ENCODE results near the gene MARVELD1.

DNA sequence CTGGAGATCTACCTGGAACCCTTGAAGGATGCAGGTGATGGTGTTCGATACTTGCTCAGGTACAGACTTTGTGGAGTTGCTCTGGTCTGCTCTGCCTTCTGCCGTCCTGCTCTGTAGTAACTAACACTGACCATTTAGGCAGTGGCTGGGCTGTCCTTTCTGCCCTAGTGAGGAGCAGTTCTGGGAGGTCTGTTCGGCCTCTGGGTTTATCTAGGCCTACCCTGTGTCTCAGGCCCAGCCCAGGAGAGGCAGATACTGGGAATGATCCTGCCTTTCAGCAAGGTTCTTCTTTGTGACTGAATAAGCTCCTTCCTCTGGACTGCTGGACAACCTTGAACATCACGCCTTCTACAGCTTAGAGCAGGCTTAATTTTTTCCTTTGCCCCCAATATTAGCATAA is 25.1 kb downstream of the MARVELD1 start:
- TF ChIP-seq RCOR1 (IDR thresholded peaks at IDR 0.05; ENCODE audit: insufficient replicate concordance, low read length) (no peak), SMC3 (IDR thresholded peaks at IDR 0.05; ENCODE audit: low read depth, low read length) (no peak), RAD21 (IDR thresholded peaks at IDR 0.05; ENCODE audit: low read length) (no peak)
- TF ChIP-seq, protein P1, sequence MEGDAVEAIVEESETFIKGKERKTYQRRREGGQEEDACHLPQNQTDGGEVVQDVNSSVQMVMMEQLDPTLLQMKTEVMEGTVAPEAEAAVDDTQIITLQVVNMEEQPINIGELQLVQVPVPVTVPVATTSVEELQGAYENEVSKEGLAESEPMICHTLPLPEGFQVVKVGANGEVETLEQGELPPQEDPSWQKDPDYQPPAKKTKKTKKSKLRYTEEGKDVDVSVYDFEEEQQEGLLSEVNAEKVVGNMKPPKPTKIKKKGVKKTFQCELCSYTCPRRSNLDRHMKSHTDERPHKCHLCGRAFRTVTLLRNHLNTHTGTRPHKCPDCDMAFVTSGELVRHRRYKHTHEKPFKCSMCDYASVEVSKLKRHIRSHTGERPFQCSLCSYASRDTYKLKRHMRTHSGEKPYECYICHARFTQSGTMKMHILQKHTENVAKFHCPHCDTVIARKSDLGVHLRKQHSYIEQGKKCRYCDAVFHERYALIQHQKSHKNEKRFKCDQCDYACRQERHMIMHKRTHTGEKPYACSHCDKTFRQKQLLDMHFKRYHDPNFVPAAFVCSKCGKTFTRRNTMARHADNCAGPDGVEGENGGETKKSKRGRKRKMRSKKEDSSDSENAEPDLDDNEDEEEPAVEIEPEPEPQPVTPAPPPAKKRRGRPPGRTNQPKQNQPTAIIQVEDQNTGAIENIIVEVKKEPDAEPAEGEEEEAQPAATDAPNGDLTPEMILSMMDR (conservative IDR thresholded peaks at IDR 0.05; ENCODE audit: low read depth, low read length), result no peak
- TF ChIP-seq, protein P2, sequence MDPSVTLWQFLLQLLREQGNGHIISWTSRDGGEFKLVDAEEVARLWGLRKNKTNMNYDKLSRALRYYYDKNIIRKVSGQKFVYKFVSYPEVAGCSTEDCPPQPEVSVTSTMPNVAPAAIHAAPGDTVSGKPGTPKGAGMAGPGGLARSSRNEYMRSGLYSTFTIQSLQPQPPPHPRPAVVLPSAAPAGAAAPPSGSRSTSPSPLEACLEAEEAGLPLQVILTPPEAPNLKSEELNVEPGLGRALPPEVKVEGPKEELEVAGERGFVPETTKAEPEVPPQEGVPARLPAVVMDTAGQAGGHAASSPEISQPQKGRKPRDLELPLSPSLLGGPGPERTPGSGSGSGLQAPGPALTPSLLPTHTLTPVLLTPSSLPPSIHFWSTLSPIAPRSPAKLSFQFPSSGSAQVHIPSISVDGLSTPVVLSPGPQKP (IDR thresholded peaks at IDR 0.05; ENCODE audit: borderline replicate concordance, low read depth, low read length), result no peak
- TF ChIP-seq, protein P3, sequence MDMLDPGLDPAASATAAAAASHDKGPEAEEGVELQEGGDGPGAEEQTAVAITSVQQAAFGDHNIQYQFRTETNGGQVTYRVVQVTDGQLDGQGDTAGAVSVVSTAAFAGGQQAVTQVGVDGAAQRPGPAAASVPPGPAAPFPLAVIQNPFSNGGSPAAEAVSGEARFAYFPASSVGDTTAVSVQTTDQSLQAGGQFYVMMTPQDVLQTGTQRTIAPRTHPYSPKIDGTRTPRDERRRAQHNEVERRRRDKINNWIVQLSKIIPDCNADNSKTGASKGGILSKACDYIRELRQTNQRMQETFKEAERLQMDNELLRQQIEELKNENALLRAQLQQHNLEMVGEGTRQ (IDR thresholded peaks at IDR 0.05; ENCODE audit: low read depth, low read length), result no peak

All from IMR-90 (cell line).